GM19043 (cell line): ENCODE data around the gene CMTM6.
"Not testable (repeated sequence)": the region's sequence is repeated elsewhere in the genome, so short reads cannot be mapped to it uniquely, and the experiment has no call there.

Experiments
- ATAC-seq: cut with Tn5 transposase; IDR thresholded peaks from one replicate; pipeline ENCODE4 v1.9.1; 2021; ENCODE audit warnings: low read depth; ENCODE audit not compliant: unreplicated experiment

The CMTM6 gene

DNA sequence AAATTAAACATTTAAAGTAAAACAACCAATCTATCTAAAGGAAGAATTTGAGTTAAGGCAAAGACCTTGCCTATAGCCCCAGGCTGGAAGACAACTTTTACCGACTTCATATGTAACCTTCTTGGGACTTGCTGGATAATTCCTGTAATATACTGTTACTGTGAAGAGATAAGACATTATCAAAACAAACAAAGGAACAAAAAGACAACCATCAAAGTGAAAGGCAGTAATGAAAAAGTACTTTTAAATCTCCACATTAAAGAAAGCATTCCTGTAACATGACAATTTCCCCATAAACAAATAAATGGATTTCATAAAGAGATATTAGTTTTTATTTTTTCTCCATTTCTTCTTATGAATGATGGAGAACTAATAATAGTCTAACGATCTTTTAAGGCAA is 2.4 kb downstream of the CMTM6 start:
- ATAC-seq = no peak

DNA sequence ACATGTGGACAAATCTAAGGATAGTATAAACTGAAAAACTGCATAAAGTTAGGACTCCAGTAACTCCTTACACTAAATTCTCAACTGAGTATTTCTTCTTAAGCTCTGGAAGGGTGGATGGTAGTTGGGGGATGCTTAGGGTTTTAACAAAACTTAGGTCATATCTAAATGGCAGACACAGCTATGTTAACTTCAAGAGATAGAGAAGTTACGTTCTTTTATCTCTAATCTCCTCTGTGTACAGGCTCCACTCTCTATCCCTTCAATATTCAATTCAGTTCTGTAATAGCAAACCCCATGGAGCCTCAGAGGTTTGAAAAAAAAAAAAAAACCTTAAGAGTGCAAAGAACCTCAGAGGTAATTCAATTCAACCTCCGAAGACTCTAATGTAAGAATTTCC is 3.1 kb downstream of the CMTM6 start:
- ATAC-seq = no peak

GRCh38 chr3:32498992-32499391 is 3.7 kb downstream of the CMTM6 start:
- ATAC-seq = no peak

- ATAC-seq = no peak
Observed at GRCh38 chr3:32498252-32498651, 4.4 kb downstream of the CMTM6 start.

DNA sequence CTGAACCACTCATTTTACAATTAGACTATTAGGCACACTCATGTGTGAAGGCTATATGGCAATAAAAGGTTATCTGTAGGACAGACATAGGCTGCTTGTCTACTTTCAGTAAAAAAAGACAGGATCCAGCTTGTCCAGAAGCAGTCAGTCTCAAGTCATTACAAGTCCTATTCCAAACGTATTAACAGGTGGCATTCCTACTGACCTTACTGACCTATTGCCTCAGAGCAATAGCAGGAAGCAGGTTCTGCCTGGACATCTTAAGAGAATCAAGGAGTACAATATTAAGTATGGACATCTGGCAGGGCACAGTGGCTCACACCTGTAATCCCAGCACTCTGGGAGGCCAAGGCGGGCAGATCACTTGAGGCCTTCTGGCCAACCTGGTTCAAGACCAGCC is 7.0 kb downstream of the CMTM6 start:
- no peak for ATAC-seq

DNA sequence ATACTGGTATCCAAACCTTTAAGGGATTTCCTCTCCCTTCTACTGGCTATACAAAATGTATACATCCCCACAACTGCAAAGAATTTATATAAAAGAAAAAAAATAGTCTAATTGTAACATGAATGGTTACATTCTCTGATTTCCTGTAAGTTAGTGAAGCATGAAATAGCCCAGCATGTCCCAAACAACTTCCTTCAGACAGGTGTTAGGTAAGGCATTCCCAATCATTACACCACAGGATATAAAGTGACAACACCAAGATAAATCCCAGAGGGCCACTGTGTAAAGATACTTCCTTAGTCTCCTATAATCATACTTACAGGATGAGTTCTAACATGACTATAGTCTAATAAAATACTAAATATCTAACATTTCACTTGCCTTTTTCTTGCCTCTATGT is 7.6 kb downstream of the CMTM6 start:
- no peak for ATAC-seq

- peak; percentile 71 for ATAC-seq
Observed at GRCh38 chr3:32493437-32494414, 8.9 kb downstream of the CMTM6 start.

GRCh38 chr3:32492684-32493436 is 9.8 kb downstream of the CMTM6 start:
- ATAC-seq = no peak

GRCh38 chr3:32488474-32489008 is 14.1 kb downstream of the CMTM6 start:
- ATAC-seq = no peak

DNA sequence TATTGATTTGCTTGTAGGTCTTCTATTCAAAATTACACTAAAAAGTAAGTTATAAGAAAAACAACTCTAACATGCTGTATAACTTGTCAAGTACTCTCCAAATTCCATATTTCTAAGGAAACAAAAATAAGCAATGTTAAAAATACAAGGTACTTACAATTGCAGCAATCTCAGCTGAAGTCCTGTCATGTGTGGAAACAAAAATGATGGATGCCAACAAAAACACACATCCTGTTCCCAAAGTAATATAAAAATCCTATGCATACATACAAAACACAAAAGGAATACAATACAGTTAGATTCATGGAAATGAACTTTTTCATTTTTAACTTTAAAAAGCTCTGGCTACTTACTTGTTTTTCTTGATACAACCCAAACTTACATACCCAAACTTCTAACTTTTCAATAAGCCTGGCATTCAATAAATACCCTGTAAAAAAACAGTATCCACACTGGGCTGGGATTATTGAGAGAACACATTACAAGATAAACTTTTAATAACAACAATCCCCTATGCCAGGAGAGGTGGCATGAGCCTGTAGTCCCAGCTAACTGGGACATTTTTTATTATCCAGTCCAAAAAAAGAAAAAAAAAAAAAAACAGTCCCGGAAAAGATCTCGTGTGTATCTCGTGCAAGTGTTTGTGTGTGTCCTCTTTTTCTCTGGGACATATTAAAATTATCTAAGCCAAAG is 14.7 kb downstream of the CMTM6 start:
- ATAC-seq = no peak

GRCh38 chr3:32484436-32484835 is 18.2 kb downstream of the CMTM6 start:
- ATAC-seq = no peak

DNA sequence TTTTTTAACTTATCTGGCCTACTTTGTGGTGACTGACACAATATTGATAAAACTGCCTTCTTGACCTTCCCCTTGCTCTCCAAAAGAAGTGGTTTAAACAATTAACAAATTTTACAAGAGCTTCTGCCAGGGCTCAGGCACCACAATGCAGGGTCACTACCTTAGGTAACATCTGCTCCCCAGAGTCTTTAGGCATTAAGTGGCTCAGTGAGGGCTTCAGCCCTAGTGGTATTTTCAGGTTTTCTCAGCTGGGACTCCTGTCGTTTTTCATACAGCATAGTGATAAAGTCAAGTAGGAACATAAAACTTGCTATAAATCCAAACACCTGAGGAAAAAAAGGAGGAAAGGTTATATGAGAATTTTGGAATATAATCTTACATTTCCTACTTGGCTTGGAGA is 18.9 kb downstream of the CMTM6 start:
- ATAC-seq = no peak

DNA sequence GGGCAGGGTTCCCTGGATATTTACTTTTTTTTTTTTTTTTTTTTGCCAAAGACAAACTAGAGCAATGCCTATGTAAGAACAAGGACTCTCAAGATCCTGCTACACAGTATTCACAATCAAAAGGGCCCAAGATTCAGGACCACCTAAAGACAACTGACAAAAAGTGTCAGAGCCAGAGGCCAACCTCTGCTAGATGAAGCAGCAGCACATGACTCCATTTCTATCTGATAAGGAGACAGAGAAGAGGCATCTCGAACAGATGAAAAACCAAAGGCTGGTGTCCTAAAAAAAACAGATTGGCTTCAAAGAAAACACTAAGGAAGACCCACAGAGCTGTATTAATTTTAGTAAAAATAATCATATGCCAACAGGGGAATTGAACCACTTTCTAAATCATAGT is 20.0 kb downstream of the CMTM6 start:
- ATAC-seq = no peak

DNA sequence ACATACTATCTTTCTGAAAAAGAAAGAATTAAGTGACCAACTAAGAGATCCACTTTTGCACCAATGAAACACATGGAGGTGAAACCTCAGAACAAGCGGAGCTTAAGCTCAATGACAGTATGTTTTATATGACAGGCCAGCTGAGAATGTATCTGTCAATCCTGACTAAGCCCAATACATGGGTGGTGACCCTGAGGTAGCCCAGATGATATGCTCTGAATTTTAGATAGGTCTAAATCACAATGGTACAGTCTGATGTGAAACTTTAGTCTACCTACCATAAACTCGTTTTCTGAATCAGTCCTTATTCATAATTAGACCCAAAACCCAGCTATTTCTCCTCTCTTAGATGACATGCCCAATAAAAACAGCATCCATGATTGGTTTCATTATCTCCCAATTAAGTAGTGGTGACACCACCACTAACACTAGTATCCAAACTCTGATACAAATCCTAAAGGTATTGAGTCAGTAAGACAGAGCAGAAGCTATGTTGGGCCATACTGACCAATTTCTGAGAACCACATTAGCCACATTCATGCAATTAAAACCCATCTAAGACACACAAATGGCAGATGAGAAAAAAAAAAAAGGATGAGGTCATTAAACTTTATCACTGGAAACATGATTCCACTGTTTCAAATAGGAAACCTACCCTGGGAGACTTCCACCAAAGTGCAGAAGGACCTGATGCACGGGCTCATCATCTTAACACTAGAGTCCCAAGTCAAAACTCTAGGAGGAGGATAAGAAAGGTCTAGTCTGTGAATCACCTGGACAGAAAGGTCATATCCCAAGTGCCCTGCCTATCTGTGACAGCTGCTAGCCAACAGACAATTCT is 20.6 kb downstream of the CMTM6 start:
- ATAC-seq = no peak

DNA sequence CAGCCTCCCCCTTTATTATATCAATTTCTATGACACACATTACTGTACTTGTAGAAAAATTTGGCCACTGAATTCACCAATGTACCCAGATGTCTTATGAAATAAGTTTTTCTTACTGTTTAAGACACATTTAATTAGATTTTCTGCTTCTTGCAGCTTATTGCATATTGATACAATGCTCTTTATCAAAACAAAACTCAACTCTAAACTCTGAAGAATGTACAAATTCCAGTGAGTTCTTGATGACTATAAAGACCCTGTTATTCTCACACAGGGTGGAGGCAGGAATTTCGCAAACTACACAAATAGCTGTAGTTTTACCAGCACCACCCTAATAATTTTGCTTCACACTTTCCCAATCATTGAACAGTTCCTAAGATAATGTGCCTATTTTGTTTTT is 22.0 kb downstream of the CMTM6 start:
- ATAC-seq = no peak

- ATAC-seq = no peak
Observed at GRCh38 chr3:32474201-32474600, 28.5 kb downstream of the CMTM6 start.

GRCh38 chr3:32472151-32472550 is 30.5 kb downstream of the CMTM6 start:
- ATAC-seq = not testable (repeated sequence)

DNA sequence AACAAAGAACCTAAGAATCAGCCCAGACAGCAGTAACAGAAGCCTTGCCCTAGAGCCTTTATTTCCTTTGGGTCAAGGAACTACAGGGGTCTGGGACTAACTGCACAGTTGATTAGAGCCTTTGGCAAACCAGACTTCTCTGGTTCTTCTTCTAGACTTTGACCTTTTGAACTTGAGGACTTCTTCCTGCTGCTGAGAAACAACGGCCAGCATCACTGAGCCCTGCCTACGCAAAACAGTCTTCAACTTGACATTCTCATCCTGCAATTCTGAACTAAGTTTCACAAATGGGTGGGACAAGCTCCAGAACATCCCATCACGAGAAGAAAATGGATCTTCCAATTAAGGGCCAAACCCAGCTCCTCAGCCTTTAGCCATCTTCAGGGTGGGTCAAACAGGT is 31.4 kb downstream of the CMTM6 start:
- ATAC-seq = no peak

DNA sequence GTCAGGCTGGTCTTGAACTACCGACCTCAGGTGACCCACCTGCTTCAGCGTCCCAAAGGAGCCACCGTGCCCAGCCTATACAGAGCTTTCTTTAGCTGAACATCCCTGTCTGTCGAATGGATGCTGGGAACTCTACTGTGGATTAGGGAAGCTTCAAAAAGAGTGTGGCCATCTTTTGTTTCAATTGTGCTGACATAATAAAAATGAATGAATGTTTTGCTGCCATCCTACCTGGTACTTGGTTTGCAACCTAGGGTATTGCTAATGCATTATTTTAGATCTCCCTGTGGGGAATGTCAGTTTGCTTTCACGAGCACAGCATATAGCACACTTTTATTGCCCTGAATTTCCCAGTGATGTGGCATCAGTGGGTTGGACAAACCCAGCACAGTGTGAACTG is 32.3 kb downstream of the CMTM6 start:
- no peak for ATAC-seq
